Esophagus (tissue), 2 donors: Measurements from ENCODE around the gene AHSG. TPM values are rescaled to one million over a fixed set of nuclear protein-coding genes. Genes with fewer than 3 reads are reported as not detected.
"Not testable (repeated sequence)": the region's sequence is repeated elsewhere in the genome, so short reads cannot be mapped to it uniquely, and the experiment has no call there.

Source experiments
- H3K27ac ChIP-seq, 2 donors: one replicate each; pipeline ENCODE4 v1.5.1; 2013; ENCODE audit warnings: low read depth in 2 of 2, mild to moderate bottlenecking in 2 of 2, inconsistent platforms in 1 of 2, low read length in 1 of 2, moderate library complexity in 1 of 2
- H3K27me3 ChIP-seq, 2 donors: one replicate each; pipeline ENCODE4 v1.6.1; 2013; ENCODE audit warnings: low read length in 2 of 2, control low read depth in 1 of 2, mild to moderate bottlenecking in 1 of 2; ENCODE audit not compliant: insufficient read depth in 2 of 2, control insufficient read depth in 1 of 2
- H3K36me3 ChIP-seq, 2 donors: one replicate each; pipeline ENCODE4 v1.6.1; 2013; ENCODE audit warnings: low read length in 1 of 2; ENCODE audit not compliant: control insufficient read depth in 2 of 2, insufficient read depth in 2 of 2
- H3K4me1 ChIP-seq, 2 donors: one replicate each; pipeline ENCODE4 v1.6.1; 2013; ENCODE audit warnings: low read length in 1 of 2; ENCODE audit not compliant: control insufficient read depth in 2 of 2, insufficient read depth in 2 of 2
- H3K4me3 ChIP-seq, 2 donors: one replicate each; pipeline ENCODE4 v1.5.1; 2013; ENCODE audit warnings: low read length in 2 of 2, mild to moderate bottlenecking in 2 of 2, low read depth in 1 of 2, moderate library complexity in 1 of 2
- H3K9me3 ChIP-seq, 2 donors: one replicate each; pipeline ENCODE4 v1.6.1; 2013; ENCODE audit warnings: mild to moderate bottlenecking in 2 of 2, low read depth in 1 of 2, low read length in 1 of 2, moderate library complexity in 1 of 2; ENCODE audit not compliant: control insufficient read depth in 2 of 2, insufficient read depth in 1 of 2
- WGBS, 2 donors: extraction: QIAGEN DNeasy Blood & Tissue Kit; methylation state at CpG; one replicate each; pipeline ENCODE4 v1.1.7; 2013; 5-methylcytosine and 5-hydroxymethylcytosine counted together
- polyA plus RNA-seq, 2 donors: library from polyadenylated mRNA; stranded (reverse); fragments of 200-250 nt; gene quantifications; one replicate each; pipeline ENCODE4 v1.2.3, GENCODE V29; 2013
- donor health status: healthy with polysubstance abuse.
- donor health status: Bipolar disorder and iron deficiency.

The AHSG gene
- polyA plus RNA-seq, 2 donors, result 0.06 TPM

DNA sequence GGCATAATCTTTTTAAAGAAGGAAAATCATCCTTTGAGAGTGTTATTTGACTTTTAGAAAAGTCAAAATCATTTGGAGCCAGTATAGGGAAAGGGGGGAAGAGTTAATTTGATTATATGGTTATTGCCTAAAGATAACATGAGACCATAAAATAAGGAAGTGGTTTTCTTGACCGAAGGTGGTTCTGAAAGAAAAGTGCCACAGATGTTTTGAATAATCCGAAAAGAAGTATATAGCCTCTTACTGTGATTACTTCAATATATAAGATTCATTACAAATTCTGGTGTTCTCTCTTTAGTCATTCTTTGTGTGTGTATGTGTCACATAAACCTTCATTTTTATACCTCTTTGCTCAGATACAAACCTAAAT is 41.2 kb upstream of the AHSG start:
- H3K4me1 ChIP-seq, result peaks cover 0 to 4% of the 10 kb centered on the region in 2 donors
- 67 to 68% methylated on average over 2 of the region's 2 CpGs for WGBS, 2 donors
- peaks cover 0 to 4% of the 10 kb centered on the region in 2 donors for H3K36me3 ChIP-seq
- peak overlapping the region in 1 of 2 donors; percentile 97 for H3K4me3 ChIP-seq
- no peaks in the 10 kb centered on the region for H3K27me3 ChIP-seq
- H3K9me3 ChIP-seq, result no peaks in the 10 kb centered on the region
- H3K27ac ChIP-seq, result no peak overlapping the region

DNA sequence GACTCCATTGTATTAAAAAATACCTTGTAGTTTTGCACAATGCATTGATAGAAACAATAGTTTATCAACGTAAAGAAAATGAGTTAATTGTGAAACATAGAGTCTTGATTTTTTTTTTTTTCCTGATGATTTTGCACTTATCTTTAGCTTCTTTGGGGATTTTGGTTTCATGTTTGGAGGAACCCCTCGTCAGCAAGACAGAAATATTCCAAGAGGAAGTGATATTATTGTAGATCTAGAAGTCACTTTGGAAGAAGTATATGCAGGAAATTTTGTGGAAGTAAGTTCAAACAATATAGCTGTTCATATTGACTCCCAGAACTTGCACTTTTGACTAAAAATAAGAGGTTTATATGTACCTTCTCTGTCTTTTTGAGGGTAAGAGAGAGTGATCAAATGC is 35.3 kb upstream of the AHSG start:
- 76 to 77% methylated on average over 2 of the region's 2 CpGs for WGBS, 2 donors
- Histone ChIP-seq H3K9me3 (no peaks in the 10 kb centered on the region), H3K27ac (no peak overlapping the region), H3K4me3 (no peak overlapping the region), H3K27me3 (no peaks in the 10 kb centered on the region), H3K4me1 (peaks cover 0 to 2% of the 10 kb centered on the region in 2 donors), H3K36me3 (peaks cover 4 to 8% of the 10 kb centered on the region in 2 donors)

DNA sequence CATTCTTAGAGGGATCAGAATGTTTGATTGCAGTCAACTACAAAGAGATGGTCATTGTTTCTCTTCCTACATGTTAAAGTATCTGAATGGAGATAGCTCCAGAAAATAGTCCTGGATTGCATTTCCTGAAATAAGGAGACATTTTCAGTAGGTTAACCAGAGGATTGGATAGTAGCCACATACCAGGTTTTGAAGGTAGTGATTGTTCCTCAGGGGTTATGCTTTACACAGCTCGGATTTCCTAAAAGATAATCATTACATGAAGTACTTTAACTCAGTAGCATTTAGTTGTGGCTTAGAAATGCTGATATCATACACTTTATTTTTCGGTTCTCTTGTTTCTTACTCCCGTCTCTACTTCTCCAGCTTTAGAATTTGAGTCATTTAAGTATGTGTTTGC is 32.1 kb upstream of the AHSG start:
- Histone ChIP-seq H3K9me3 (no peaks in the 10 kb centered on the region), H3K36me3 (peaks cover 13 to 26% of the 10 kb centered on the region in 2 donors)
- 91 to 93% methylated on average over 3 of the region's 3 CpGs for WGBS, 2 donors

DNA sequence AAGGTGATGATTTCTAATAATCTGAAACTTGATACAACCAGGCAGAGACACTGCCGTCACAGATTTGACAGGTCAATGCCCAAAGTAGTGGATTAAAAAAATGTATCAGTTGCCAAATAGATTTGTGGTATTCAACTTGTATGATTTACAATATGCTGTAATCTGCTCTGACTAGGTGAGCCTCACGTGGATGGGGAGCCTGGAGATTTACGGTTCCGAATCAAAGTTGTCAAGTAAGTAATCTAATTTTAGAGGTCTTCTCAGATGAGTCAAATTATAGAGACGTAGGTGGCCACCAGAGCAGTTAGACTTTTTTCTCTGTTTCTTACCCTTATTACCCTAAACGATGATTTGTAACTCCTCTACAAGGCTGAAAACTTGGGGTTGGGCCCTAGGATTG is 30.3 kb upstream of the AHSG start:
- no peak overlapping the region for H3K4me3 ChIP-seq
- peaks cover 16 to 22% of the 10 kb centered on the region in 2 donors for H3K36me3 ChIP-seq
- WGBS, 2 donors, result 95 to 97% methylated on average over 6 of the region's 6 CpGs

More for the DNA sequence above, 32.1 kb upstream of the AHSG start:
- Histone ChIP-seq H3K4me3 (no peak overlapping the region), H3K4me1 (peaks cover 0 to 2% of the 10 kb centered on the region in 2 donors), H3K27ac (no peak overlapping the region), H3K27me3 (no peaks in the 10 kb centered on the region)

DNA sequence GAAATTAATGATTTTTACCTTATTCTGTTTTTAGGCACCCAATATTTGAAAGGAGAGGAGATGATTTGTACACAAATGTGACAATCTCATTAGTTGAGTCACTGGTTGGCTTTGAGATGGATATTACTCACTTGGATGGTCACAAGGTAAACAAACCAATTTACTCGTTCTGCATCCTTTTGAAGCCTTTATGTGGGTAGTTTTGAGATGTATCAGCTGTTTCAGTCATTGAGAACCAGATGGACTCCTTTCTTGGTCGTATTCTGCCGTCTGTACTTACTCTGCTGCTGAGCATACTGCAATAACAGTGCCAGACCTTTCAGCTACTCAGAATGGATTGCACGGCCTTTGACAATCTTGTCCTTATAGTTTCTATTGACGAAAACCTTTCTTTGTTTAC is 29.0 kb upstream of the AHSG start:
- 64 to 65% methylated on average over 5 of the region's 5 CpGs for WGBS, 2 donors
- H3K4me3 ChIP-seq, result no peak overlapping the region
- no peaks in the 10 kb centered on the region for H3K27me3 ChIP-seq
- no peaks in the 10 kb centered on the region for H3K9me3 ChIP-seq
- H3K4me1 ChIP-seq, result peaks cover 0 to 2% of the 10 kb centered on the region in 2 donors
- H3K36me3 ChIP-seq, result peaks cover 16 to 22% of the 10 kb centered on the region in 2 donors
- H3K27ac ChIP-seq, result no peak overlapping the region

More for the DNA sequence above, 30.3 kb upstream of the AHSG start:
- Histone ChIP-seq H3K4me1 (peaks cover 0 to 2% of the 10 kb centered on the region in 2 donors), H3K9me3 (no peaks in the 10 kb centered on the region), H3K27ac (no peak overlapping the region), H3K27me3 (no peaks in the 10 kb centered on the region)

DNA sequence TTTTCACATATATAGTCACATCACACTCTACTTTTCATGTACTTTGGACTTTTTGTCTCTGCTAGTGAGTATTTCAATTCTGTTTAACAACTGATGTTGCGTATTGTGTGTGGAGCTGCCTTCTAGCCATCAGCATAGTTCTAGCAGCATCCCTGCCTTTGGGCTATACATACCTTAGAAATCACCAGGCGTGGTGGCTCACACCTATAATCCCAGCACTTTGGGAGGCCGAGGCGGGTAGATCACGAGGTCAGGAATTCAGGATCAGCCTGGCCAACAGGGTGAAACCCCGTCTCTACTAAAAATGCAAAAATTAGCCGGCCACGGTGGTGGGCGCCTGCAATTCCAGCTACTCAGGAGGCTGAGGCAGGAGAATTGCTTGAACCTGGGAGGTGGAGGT is 26.6 kb upstream of the AHSG start:
- H3K4me3 ChIP-seq, H3K9me3 ChIP-seq, H3K27ac ChIP-seq, H3K27me3 ChIP-seq, H3K4me1 ChIP-seq: not testable (repeated sequence)
- H3K36me3 ChIP-seq, result peaks cover 14 to 19% of the 10 kb centered on the region in 2 donors
- WGBS, 2 donors, result 82 to 93% methylated on average over 9 of the region's 9 CpGs

DNA sequence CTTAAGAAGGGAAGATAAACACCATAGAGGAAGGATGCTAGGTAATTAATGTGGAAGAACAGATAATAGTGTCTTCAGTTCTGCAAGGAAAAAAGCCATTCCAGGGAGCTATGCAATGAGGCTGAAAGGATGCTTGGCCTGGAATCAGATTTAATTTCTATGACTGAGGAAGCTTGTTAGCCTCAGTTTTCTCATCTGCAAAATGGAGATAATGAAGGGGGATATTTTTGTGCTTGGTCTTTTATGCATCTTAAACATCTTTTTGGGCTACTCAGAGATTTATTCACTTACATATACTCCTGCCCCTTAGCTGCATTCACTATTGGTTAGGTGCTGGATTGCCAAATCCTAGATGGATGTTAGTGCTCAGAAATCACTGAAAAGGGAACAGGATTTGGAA is 25.7 kb upstream of the AHSG start:
- H3K4me3 ChIP-seq, result no peak overlapping the region
- no peaks in the 10 kb centered on the region for H3K4me1 ChIP-seq
- no peaks in the 10 kb centered on the region for H3K9me3 ChIP-seq
- H3K36me3 ChIP-seq, result peaks cover 12 to 18% of the 10 kb centered on the region in 2 donors
- no peak overlapping the region for H3K27ac ChIP-seq
- H3K27me3 ChIP-seq, result no peaks in the 10 kb centered on the region

DNA sequence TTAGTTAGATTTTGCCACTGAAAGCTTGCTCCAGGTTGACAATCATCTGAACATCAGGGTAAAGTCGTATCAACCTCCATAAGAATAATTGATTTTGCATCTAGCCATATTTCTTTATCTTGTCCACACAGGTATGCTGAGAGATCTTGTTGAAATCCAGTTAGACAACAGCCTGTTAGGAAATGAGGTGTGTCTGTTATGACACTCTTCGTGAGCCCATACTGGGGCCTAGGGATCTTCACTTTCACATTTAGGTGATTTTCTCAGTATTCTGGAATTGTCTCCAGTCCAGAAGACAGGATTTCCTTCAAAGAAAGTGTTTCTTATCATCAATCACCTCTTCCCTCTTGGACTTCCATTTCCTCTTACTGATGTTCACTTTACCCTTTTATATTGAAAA is 24.2 kb upstream of the AHSG start:
- Histone ChIP-seq H3K27ac (no peak overlapping the region), H3K9me3 (no peaks in the 10 kb centered on the region), H3K4me1 (no peaks in the 10 kb centered on the region), H3K27me3 (no peaks in the 10 kb centered on the region), H3K4me3 (no peak overlapping the region), H3K36me3 (peaks cover 8 to 14% of the 10 kb centered on the region in 2 donors)
- WGBS, 2 donors, result 43 to 57% methylated on average over 2 of the region's 2 CpGs

DNA sequence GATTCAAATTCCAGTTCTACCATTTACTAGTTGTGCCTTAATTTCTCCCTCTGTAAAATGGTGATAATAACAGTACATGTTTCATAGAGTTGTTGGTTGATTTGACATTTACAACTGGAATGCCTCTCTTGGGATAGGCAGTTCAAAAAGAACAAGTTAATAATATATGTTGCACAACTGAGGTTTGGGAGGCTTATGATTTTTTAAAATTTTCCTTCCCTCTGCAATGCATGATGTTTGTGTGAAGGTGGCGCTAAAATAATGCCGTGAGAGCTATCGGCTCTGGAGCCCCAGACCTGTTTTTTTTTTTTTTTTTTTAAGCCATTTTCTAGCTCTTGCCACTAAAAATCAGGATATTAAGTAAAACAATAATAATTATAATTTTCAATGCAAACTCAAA is 23.7 kb upstream of the AHSG start:
- WGBS, 2 donors, result 48 to 63% methylated on average over 3 of the region's 3 CpGs

DNA sequence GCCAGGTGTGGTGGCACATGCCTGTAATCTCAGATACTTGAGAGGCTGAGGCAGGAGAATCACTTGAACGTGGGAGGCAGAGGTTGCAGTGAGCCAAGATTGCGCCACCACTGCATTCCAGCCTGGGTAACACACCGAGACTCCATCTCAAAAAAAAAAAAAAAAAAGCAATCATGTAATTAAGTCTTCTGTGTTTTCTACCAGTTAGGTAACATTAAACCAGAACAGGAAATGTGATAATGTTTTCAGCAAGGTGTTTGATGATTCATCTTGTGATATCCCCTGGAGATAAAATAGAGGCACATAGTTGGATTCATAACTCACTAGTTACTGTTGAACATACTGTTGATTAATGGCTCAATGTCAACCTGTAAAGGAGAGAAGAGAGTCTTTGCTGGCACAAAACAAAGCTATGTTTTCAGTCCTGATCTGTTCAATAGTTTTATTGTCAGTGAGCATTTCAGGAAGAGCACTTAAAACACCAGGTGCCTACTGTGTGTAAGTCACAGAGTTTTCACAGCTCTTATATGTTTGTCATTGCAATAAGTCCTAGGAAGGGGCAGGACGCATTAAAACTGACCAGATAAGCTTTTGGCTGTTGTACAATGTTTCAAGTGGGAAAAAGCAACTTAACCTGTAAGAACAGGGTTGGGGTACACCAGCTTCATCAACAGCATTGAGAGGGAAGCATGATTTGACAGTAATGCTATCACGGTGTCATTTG is 22.8 kb upstream of the AHSG start:
- H3K4me3 ChIP-seq, result no peak overlapping the region
- WGBS, 2 donors, result 45 to 50% methylated on average over 5 of the region's 5 CpGs
- H3K27me3 ChIP-seq, result no peaks in the 10 kb centered on the region
- H3K36me3 ChIP-seq, result peaks cover 3 to 6% of the 10 kb centered on the region in 2 donors
- peak overlapping the region in 1 of 2 donors; percentile 17 for H3K27ac ChIP-seq
- no peaks in the 10 kb centered on the region for H3K4me1 ChIP-seq
- no peaks in the 10 kb centered on the region for H3K9me3 ChIP-seq

More for the DNA sequence above, 23.7 kb upstream of the AHSG start:
- no peaks in the 10 kb centered on the region for H3K4me1 ChIP-seq
- H3K27ac ChIP-seq, result no peak overlapping the region
- H3K27me3 ChIP-seq, result no peaks in the 10 kb centered on the region
- H3K4me3 ChIP-seq, result no peak overlapping the region
- H3K36me3 ChIP-seq, result peaks cover 5 to 11% of the 10 kb centered on the region in 2 donors
- H3K9me3 ChIP-seq, result no peaks in the 10 kb centered on the region
